Measurements from ENCODE around the gene USP38.

GRCh38 chr4:143257356-143257755, 72.6 kb downstream of the USP38 start:
- no peak for TF ChIP-seq EP300 (IDR thresholded peaks at IDR 0.05)
- TF ChIP-seq, protein P1, sequence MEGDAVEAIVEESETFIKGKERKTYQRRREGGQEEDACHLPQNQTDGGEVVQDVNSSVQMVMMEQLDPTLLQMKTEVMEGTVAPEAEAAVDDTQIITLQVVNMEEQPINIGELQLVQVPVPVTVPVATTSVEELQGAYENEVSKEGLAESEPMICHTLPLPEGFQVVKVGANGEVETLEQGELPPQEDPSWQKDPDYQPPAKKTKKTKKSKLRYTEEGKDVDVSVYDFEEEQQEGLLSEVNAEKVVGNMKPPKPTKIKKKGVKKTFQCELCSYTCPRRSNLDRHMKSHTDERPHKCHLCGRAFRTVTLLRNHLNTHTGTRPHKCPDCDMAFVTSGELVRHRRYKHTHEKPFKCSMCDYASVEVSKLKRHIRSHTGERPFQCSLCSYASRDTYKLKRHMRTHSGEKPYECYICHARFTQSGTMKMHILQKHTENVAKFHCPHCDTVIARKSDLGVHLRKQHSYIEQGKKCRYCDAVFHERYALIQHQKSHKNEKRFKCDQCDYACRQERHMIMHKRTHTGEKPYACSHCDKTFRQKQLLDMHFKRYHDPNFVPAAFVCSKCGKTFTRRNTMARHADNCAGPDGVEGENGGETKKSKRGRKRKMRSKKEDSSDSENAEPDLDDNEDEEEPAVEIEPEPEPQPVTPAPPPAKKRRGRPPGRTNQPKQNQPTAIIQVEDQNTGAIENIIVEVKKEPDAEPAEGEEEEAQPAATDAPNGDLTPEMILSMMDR (IDR thresholded peaks at IDR 0.05): no peak
- no peak for TF ChIP-seq POLR2A (IDR thresholded peaks at IDR 0.05)
